ENCODE data around the gene KSR1. TPM values are rescaled to one million over a fixed set of nuclear protein-coding genes. Genes with fewer than 3 reads are reported as not detected.

KSR1 gene
- total and polyA plus RNA-seq, 2 of the 8 experiments (the other 6 are each of a cell fraction or from before 2014, with no cell fraction given) = 14.1 to 34.7 TPM

- H3K4me1 ChIP-seq (replicated peaks in 1 of 4; ENCODE audit: control insufficient read depth in 3 of 4, insufficient read depth in 4 of 4, low read length in 3 of 4) = 0 out of 7 replicates have a peak, but pooled peaks cover 0 to 2% (median 0%) of the 10 kb centered on the region in 4 experiments
- no peak overlapping the region for H3K4me2 ChIP-seq (ENCODE audit: insufficient read depth in 1 of 2, low read depth in 2 of 2, low read length in 2 of 2)
- H3K9ac ChIP-seq (replicated peaks in 1 of 4; ENCODE audit: extremely low read depth in 1 of 4, low read depth in 3 of 4, low read length in 3 of 4) = no peak overlapping the region
- H3K4me3 ChIP-seq (ENCODE audit: extremely low read depth in 1 of 4, insufficient read depth in 2 of 4, low read depth in 3 of 4, low read length in 4 of 4) = no peak overlapping the region
- H3K27ac ChIP-seq (ENCODE audit: low read depth, low read length) = no peak overlapping the region
- H3K79me2 ChIP-seq (ENCODE audit: control insufficient read depth in 1 of 2, insufficient read depth in 2 of 2, low read length in 2 of 2) = no peaks in the 10 kb centered on the region
- H4K91ac ChIP-seq (replicated peaks; ENCODE audit: insufficient read length, low read length) = no peak overlapping the region
- no peak overlapping the region for H2AFZ ChIP-seq (ENCODE audit: low read length)
- 90% methylated on average over 3 of the region's 3 CpGs; no CpG with 5 or more reads in 1 of the 2 experiments for WGBS, 2 experiments (ENCODE audit: extremely low coverage in 1 of 2, insufficient coverage in 1 of 2, insufficient read length in 1 of 2, insufficient replicate concordance in 2 of 2, low coverage in 1 of 2, low lambda C conversion rate in 2 of 2, missing lambda C conversion rate in 1 of 2)
- no peak overlapping the region for H3K23ac ChIP-seq (ENCODE audit: insufficient read length)
- peaks cover 0 to 2% of the 10 kb centered on the region in 2 experiments for H4K20me1 ChIP-seq (replicated peaks in 1 of 2; ENCODE audit: control insufficient read depth in 1 of 2, insufficient read depth in 2 of 2, low read length in 2 of 2)
- TF ChIP-seq SIN3A (conservative IDR thresholded peaks at IDR 0.05 in 1 of 2, IDR thresholded peaks at IDR 0.05 in 1 of 2; ENCODE audit: low read depth in 1 of 2, low read length in 2 of 2) = no peak
- POLR2A ChIA-PET (ENCODE audit: partially characterized antibody) = no interaction called here
- no peak overlapping the region for H4K5ac ChIP-seq (ENCODE audit: insufficient read length, low read depth, low read length)
- H2BK12ac ChIP-seq (ENCODE audit: low read depth, low read length) = no peak overlapping the region
- H3K14ac ChIP-seq (ENCODE audit: insufficient read length) = no peak overlapping the region
- no peak overlapping the region for H2BK5ac ChIP-seq (ENCODE audit: low read depth, low read length)
- no peak overlapping the region for H3K4ac ChIP-seq (replicated peaks; ENCODE audit: insufficient read length, low read depth, low read length)
- H3K36me3 ChIP-seq (ENCODE audit: control insufficient read depth in 2 of 4, insufficient read depth in 4 of 4, low read length in 3 of 4) = no peaks in the 10 kb centered on the region
- H3K23me2 ChIP-seq (ENCODE audit: low read depth, low read length) = no peaks in the 10 kb centered on the region
- no peak overlapping the region for H3K18ac ChIP-seq (ENCODE audit: extremely low read depth, low read length)
- no peak overlapping the region for H2BK120ac ChIP-seq (replicated peaks; ENCODE audit: low read depth, low read length)
- CTCF ChIA-PET (ENCODE audit: partially characterized antibody) = interaction anchor here (1.1 to 13.3 kb wide), 4 partner anchors 11 to 97 kb away, joined by 4 to 150 read pairs (median 4); no protein-coding TSS in a partner anchor
- H3K56ac ChIP-seq (replicated peaks; ENCODE audit: insufficient read length, low read depth, low read length) = no peak overlapping the region
- no peak overlapping the region for H2BK20ac ChIP-seq (ENCODE audit: low read length)
- no peak overlapping the region for H4K8ac ChIP-seq (ENCODE audit: extremely low read depth, insufficient read depth, low read length)
- DNase-seq (ENCODE audit: low read depth in 1 of 2, low spot score in 2 of 2) = no peak
- H2BK15ac ChIP-seq (ENCODE audit: low read length) = no peak overlapping the region
- no peaks in the 10 kb centered on the region for H3K79me1 ChIP-seq (ENCODE audit: low read depth, low read length)
- H3K27me3 ChIP-seq (replicated peaks in 1 of 4; ENCODE audit: control insufficient read depth in 3 of 4, extremely low read depth in 1 of 4, insufficient read depth in 3 of 4, low read length in 3 of 4) = no peaks in the 10 kb centered on the region
- no peak for FAIRE-seq
- no peaks in the 10 kb centered on the region for H3K9me3 ChIP-seq (ENCODE audit: insufficient read depth in 2 of 2, low read depth in 1 of 2, low read length in 1 of 2)
- H2AK5ac ChIP-seq (ENCODE audit: low read depth, low read length) = no peak overlapping the region
Observed at GRCh38 chr17:27590864-27591263, 134.6 kb downstream of the KSR1 start.

Data from H1 (cell line).